Adrenal gland (tissue), 5 donors: Measurements from ENCODE around the gene RNF123.

Experiments used
- POLR2A ChIP-seq, 2 donors: fragments of 450-650 bp; IDR thresholded peaks; one replicate each; pipeline ENCODE4 v1.6.1; 2017; ENCODE audit warnings: antibody characterized with exemption in 2 of 2, mild to moderate bottlenecking in 2 of 2, moderate library complexity in 1 of 2
- TF ChIP-seq, protein P1 (sequence below), 6 experiments: fragments of 450-650 bp in 4 of 6; fragments of 200-600 bp in 2 of 6; sonication (generic) in 1 of 6; IDR thresholded peaks; 1 replicate in 5 of 6; 2 replicates in 1 of 6; pipeline versions ENCODE4 v1.5.1 to v1.8.0; 2016 to 2021; ENCODE audit warnings: antibody characterized with exemption in 6 of 6, mild to moderate bottlenecking in 2 of 6, moderate library complexity in 1 of 6
- donor health status: DM: no; HTN: no; CAD: no.

DNA sequence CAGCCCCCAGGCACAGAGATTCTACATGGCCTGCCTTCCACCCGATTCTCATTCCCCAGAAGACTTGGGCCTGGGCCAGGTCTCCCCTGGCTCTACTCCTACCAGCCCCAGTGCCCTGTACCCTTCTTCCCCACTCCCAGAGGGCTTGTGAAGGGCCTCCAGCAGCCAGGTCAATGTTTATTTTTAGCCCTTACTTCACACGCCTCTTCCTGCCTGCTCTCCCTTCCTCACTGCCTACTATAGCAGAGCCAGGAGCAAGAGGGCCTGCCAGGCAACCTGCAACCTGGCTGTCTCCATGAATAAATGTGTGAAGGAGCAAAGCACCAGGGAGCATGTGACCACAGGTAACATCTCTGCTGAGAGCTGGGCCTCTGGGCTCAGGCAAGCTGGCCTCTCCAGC lies 41.6 kb upstream of the RNF123 start:
- TF ChIP-seq, protein P1, sequence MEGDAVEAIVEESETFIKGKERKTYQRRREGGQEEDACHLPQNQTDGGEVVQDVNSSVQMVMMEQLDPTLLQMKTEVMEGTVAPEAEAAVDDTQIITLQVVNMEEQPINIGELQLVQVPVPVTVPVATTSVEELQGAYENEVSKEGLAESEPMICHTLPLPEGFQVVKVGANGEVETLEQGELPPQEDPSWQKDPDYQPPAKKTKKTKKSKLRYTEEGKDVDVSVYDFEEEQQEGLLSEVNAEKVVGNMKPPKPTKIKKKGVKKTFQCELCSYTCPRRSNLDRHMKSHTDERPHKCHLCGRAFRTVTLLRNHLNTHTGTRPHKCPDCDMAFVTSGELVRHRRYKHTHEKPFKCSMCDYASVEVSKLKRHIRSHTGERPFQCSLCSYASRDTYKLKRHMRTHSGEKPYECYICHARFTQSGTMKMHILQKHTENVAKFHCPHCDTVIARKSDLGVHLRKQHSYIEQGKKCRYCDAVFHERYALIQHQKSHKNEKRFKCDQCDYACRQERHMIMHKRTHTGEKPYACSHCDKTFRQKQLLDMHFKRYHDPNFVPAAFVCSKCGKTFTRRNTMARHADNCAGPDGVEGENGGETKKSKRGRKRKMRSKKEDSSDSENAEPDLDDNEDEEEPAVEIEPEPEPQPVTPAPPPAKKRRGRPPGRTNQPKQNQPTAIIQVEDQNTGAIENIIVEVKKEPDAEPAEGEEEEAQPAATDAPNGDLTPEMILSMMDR (IDR thresholded peaks at IDR 0.05), result no peak
- TF ChIP-seq POLR2A (IDR thresholded peaks at IDR 0.05), result no peak
